Measurements from ENCODE around the gene KDM2A.
"Not testable (repeated sequence)": the region's sequence is repeated elsewhere in the genome, so short reads cannot be mapped to it uniquely, and the experiment has no call there.

KDM2A gene

GRCh38 chr11:67117672-67118180 is 1.3 kb upstream of the KDM2A start:
- FAIRE-seq (no peak), DNase-seq (ENCODE audit: low spot score) (no peak)

- no peak for DNase-seq (ENCODE audit: low spot score)
- no peak for FAIRE-seq
These were observed 789 bp upstream of the KDM2A start for GRCh38 chr11:67118181-67118766.

GRCh38 chr11:67119585-67120391 is 725 bp downstream of the KDM2A start:
- FAIRE-seq (no peak), DNase-seq (ENCODE audit: low spot score) (no peak)

- FAIRE-seq (no peak), DNase-seq (ENCODE audit: low spot score) (no peak)
These were observed 1.4 kb downstream of the KDM2A start for GRCh38 chr11:67120456-67120855.

DNA sequence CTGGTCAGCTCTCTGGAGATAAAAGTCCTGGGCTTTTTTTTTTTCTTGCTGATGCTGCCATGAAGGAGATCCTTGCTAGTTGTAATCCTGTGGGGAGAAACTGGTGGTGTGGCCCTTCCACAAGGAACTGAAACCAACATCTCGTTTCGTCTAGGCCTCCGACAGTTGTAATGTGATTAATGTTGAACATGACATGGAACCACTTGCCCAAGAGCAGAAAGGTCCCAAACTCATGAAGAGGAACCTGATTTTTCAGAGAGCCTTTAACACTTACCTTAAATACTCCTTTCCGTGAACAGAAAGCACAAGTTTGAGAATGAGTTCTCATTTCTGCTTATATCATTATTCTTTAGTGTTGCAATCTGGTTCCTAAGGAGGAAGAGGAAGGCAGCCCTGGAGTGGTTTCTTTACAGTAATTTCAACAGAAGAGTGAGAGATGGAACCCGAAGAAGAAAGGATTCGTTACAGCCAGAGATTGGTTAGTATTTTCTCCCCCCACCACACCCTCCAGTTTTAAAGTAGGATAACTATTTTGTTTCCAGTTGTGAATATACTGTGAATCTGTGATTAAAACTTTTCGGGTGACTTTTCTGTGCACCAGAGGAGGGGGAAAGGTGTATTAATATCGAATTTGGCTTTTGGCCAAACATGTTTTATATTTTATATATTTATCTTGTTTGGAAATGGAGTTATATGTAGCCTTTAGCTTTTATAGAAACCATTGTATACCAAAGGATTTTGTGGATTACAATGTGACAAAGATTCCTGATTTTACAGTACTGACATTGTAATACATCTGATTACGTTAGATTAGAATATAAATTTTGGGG is 2.0 kb downstream of the KDM2A start:
- FAIRE-seq (no peak), DNase-seq (ENCODE audit: low spot score) (peak; percentile 20)

DNA sequence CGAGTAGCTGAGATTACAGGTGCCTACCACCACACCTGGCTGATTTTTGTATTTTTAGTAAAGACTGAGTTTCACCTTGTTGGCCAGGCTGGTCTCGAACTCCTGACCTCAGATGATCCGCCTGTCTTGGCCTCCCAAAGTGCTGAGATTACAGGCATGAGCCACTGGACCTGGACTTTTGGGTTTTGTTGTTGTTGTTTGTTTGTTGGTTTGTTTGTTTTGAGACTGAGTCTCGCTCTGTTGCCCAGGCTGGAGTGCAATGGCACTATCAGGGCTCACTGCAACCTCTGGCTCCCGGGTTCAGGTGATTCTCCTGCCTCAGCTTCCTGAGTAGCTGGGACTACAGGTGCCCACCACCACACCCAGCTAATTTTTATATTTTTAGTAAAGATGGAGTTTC is 4.7 kb downstream of the KDM2A start:
- not testable (repeated sequence) for FAIRE-seq; DNase-seq (ENCODE audit: low spot score)

DNA sequence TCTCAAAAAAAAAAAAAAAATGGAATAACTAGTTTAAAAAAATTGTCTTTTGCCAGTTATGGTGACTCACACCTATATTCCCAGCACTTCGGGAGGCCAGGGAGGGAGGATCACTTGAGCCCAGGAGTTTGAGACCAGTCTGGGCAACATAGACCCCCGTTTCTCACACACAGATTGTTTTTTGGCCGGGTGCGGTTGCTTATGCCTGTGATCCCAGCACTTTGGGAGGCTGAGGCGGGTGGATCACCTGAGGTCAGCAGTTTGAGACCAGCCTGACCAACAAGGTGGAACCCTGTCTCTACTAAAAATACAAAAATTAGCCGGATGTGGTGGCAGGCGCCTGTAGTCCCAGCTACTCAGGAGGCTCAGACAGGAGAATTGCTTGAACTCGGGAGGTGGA is 7.2 kb downstream of the KDM2A start:
- DNase-seq (ENCODE audit: low spot score); FAIRE-seq: not testable (repeated sequence)

DNA sequence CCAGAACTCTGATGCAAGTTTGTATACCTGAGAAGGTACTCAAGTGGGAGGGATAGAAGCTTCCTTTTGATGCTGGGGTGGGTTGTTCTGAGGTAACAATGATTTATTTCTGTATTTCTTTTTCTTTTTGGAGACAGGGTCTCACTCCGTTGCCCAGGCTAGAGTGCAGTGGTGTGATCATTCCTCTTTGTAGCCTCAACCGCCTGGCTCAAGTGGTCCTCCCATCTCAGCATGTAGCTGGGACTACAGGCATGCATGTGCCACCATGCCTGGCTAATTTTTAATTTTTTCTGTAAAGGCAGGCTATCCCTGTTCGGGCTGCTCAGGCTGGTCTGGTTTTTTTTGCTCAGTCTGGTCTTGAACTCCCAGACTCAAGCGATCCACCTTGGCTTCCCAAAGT is 7.9 kb downstream of the KDM2A start:
- FAIRE-seq (no peak), DNase-seq (ENCODE audit: low spot score) (no peak)

- FAIRE-seq; DNase-seq (ENCODE audit: low spot score): not testable (repeated sequence)
These were observed 11.8 kb downstream of the KDM2A start for GRCh38 chr11:67130861-67131260.

- no peak for DNase-seq (ENCODE audit: low spot score)
- FAIRE-seq = no peak
These were observed 17.1 kb downstream of the KDM2A start for GRCh38 chr11:67136156-67136555.

- FAIRE-seq = no peak
- no peak for DNase-seq (ENCODE audit: low spot score)
These were observed 19.9 kb downstream of the KDM2A start for GRCh38 chr11:67138922-67139321.

- DNase-seq (ENCODE audit: low spot score) = no peak
- no peak for FAIRE-seq
These were observed 27.6 kb downstream of the KDM2A start for GRCh38 chr11:67146516-67147226.

DNA sequence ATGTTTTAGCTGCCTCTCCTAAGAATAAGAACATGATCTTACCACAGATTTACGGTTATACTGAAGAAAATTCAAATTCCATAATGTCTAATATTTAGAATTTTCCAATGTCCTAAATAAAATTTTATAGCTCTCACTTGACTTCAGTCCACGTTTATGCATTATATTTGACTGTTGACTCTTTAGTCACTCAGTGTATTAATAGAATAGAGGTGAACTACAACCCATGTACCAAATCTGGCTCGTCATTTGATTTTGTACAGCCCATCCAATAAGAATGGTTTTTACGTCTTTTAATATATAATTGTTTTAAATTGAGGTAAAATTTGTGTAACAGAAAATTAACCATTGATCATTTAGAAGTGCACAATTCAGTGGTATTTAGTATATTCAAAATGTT is 34.9 kb downstream of the KDM2A start:
- no peak for DNase-seq (ENCODE audit: low spot score)
- no peak for FAIRE-seq

GRCh38 chr11:67154726-67155125 is 35.7 kb downstream of the KDM2A start:
- FAIRE-seq (no peak), DNase-seq (ENCODE audit: low spot score) (no peak)

DNA sequence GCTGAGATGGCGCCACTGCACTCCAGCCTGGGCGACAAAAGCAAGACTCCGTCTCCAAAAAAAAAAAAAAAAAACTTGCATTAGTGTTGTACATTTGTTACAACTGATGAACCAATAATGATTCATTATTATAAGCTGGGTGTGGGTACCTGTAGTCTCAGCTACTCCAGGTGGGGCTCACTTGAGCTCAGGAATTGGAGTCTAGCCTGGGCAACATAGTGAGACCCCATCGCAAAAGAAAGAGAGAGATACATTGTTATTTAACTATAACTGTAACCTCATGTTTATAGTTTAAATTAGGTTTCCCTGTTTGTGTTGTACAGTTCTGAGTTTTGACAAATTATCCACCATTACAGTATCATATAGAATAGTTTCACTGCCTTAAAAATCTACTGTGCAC is 38.6 kb downstream of the KDM2A start:
- DNase-seq (ENCODE audit: low spot score) (no peak), FAIRE-seq (no peak)

DNA sequence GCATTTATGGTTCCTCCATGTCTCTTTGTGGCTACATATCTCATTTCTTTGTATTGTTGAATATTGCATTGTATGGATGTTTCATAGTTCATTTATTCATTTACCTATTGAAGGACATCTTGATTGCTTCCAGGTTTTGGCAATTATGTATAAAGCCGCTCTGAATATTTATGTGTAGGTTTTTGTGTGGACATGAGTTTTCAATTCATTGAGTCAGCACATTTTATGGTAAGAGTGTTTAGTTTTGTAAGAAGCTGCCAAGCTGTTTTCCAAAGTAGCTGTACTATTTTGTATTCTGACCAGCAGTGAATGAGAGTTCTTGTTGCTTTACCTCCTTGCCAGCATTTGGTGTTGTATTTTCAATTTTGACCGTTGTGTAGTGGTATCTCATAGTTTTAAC is 39.2 kb downstream of the KDM2A start:
- FAIRE-seq (no peak), DNase-seq (ENCODE audit: low spot score) (no peak)

GRCh38 chr11:67160045-67160444 is 41.0 kb downstream of the KDM2A start:
- FAIRE-seq (no peak), DNase-seq (ENCODE audit: low spot score) (no peak)

DNA sequence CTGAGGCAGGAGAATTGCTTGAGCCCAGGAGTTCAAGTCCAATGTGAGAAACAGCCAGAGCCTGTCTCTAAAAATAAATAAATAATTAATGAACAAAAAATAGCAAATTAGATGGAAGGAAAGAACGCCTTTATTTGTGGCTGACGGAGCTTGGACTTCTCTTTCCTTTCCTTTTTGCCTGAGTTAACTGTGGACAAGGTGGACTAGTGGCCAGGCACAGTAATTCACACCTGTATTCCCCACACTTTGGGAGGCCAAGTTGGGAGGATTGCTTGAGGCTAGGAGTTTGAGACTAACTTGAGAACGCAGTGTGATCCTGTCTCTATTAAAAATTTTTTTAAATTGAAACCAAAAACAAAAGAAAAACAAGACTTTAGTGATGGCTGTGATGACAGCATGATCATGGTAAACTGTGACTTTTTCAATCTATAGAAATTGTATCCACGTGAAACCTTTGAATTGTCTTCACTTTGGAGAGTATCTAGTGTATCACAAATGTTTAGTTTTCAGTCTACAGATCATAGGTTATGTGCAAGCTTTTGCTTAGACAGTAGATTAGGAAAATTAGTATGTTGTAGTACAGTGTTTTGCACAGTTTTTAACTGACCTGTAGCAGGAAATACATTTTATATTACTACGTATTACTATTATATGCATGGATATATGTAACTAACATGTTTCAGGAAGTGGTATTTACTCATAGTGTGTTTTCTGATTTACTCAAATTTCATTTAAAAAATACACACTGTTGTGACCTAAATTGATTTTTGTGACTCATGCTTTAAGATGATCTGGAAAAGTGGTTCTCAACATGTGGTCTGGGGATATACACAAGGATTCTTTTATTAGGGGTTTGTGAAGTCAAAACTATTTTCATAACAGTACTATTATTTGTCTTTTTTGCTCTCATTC is 42.1 kb downstream of the KDM2A start:
- FAIRE-seq (no peak), DNase-seq (ENCODE audit: low spot score) (no peak)

GRCh38 chr11:67163006-67163405 is 43.9 kb downstream of the KDM2A start:
- no peak for DNase-seq (ENCODE audit: low spot score)
- no peak for FAIRE-seq

DNA sequence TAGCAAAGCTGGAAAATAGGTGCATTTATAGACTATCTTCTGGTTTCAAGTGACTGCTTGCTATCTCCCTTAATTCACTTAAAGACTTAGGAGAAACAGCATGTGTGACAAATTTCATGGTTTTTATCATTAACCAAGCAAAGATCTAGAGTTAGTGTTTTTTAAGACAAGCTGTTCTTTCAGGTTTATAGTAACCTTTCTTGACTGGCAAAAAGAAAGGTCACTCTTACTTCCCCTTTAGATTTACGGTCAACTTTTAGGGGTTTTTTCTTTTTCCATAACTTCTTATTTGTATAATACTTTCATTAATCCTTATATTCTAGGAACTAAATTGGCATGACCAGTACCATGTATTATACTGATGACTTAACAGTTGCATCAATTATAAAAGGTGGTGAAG is 46.6 kb downstream of the KDM2A start:
- FAIRE-seq (no peak), DNase-seq (ENCODE audit: low spot score) (no peak)
